ENCODE measurements around the gene ARMC9. TPM values are rescaled to one million over a fixed set of nuclear protein-coding genes. Genes with fewer than 3 reads are reported as not detected.

The ARMC9 gene
- total RNA-seq, 1 donor from 2014 or later = 3.3 TPM

DNA sequence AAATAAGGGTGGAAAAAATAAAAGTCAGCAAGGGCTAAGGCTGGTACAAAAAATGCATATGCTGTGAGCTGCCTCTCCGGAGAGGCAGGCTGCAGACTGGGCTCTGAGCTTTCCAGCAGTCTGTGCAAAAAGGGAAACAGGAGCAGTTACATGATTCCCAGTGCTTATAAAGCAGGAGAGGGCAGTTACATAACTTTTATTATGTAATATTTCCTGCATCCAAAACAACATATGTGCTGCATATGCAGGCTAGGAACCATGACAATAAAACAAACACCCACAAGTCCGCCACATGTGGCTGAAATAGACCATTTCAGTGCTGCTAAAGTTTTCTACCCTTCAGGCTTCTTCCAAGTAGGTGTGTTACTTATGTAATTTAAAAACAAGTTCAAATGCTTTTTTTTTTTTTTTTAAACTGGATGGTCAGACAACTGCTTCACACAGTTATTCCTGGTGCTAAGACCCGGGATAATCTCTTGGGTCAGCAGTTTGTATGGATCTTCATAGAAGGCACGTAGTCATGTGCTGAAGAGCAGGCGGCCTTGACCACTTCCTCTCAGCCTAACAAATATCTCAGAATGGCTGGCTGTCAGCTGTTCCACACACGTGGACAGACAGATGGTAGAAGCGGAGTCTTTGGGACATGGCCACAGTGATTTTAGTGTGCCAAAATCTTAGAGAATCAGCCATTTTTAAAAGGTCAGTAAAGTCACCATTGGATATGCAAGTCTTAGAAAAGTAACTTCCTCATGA, 43.5 kb downstream of the ARMC9 start:
- Histone ChIP-seq H3K36me3 (peaks cover 10 to 23% of the 10 kb centered on the region in 2 donors), H3K4me1 (no peaks in the 10 kb centered on the region), H3K4me3 (no peak overlapping the region), H3K9me3 (no peaks in the 10 kb centered on the region), H3K27me3 (no peaks in the 10 kb centered on the region), H3K27ac (no peak overlapping the region)
- no peak for DNase-seq (ENCODE audit: low spot score in 2 of 2)
- intact Hi-C loops (cut with DNase I) = no loop called here
- TF ChIP-seq, protein P1, sequence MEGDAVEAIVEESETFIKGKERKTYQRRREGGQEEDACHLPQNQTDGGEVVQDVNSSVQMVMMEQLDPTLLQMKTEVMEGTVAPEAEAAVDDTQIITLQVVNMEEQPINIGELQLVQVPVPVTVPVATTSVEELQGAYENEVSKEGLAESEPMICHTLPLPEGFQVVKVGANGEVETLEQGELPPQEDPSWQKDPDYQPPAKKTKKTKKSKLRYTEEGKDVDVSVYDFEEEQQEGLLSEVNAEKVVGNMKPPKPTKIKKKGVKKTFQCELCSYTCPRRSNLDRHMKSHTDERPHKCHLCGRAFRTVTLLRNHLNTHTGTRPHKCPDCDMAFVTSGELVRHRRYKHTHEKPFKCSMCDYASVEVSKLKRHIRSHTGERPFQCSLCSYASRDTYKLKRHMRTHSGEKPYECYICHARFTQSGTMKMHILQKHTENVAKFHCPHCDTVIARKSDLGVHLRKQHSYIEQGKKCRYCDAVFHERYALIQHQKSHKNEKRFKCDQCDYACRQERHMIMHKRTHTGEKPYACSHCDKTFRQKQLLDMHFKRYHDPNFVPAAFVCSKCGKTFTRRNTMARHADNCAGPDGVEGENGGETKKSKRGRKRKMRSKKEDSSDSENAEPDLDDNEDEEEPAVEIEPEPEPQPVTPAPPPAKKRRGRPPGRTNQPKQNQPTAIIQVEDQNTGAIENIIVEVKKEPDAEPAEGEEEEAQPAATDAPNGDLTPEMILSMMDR (IDR thresholded peaks at IDR 0.05) = no peak

DNA sequence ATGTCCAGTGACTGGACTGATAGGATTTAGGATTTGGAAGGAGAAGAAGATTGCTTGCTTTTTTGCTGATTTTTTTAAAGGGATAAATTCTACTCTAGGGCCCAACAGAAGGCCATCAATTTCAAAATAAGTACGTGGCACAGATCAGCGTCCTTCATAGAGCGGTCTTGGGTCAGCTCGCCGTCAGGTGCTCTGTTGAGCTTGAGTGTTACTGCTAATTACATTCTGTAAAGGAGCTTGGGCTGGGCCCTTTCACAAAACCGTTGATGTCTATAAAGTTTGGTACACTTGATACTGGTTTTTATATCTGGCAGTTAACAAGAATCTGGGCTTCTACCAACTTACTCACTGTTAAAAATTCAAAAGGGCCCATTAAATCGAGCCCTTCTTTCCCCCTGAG, 45.4 kb downstream of the ARMC9 start:
- no peak overlapping the region for H3K4me3 ChIP-seq

DNA sequence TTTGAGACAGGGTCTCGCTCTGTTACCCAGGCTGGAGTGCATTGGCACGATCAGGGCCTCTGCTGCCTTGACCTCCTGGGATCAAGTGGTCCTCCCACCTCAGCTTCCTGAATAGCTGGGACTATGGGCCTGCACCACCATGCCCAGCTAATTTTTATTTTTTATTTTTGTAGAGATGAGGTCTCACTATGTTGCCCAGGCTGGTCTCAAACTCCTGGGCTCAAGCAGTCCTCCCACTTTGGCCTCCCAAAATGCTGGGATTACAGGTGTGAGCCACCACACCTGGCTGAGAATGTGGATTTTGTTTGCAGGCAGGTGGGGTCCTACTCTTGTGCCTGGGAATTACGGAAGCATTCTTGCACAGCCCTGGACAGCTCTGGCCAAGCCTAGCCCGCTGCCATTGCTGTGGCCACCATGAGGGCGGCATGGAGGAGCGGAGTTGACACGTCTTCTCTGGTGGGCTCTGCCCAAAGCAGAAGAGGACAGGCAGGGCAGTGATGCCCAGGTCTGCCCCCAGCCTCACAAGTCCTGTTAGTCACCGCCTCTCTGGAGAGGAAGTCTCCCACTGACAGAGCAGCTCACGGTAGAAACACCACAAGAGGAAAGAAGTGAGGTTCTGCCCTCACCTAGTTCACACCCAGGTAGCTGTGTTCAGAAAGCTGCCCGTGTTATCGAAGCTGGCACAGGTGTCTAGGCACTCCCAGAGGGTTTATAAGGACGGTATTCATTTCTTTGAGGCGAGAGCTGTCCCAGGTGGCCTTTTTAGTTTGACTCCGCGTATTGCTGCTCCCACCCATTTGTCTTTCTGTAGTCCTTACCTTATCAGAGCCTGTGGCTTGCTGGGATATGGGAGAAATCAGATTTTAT, 46.2 kb downstream of the ARMC9 start:
- H3K36me3 ChIP-seq = peaks cover 9 to 16% of the 10 kb centered on the region in 2 donors
- no peak overlapping the region for H3K27ac ChIP-seq
- no peaks in the 10 kb centered on the region for H3K27me3 ChIP-seq
- no peak for DNase-seq (ENCODE audit: low spot score in 2 of 2)
- TF ChIP-seq, protein P1 (IDR thresholded peaks at IDR 0.05) = no peak
- no peaks in the 10 kb centered on the region for H3K4me1 ChIP-seq
- no peaks in the 10 kb centered on the region for H3K9me3 ChIP-seq
- no peak overlapping the region for H3K4me3 ChIP-seq
- intact Hi-C loops (cut with DNase I) = no loop called here

More for the DNA sequence above, 45.4 kb downstream of the ARMC9 start:
- DNase-seq (ENCODE audit: low spot score in 2 of 2) = no peak
- Histone ChIP-seq H3K27ac (no peak overlapping the region), H3K4me1 (no peaks in the 10 kb centered on the region), H3K27me3 (no peaks in the 10 kb centered on the region), H3K36me3 (peaks cover 9 to 23% of the 10 kb centered on the region in 2 donors), H3K9me3 (no peaks in the 10 kb centered on the region)
- TF ChIP-seq, protein P1 (IDR thresholded peaks at IDR 0.05) = no peak
- intact Hi-C loops (cut with DNase I) = no loop called here

DNA sequence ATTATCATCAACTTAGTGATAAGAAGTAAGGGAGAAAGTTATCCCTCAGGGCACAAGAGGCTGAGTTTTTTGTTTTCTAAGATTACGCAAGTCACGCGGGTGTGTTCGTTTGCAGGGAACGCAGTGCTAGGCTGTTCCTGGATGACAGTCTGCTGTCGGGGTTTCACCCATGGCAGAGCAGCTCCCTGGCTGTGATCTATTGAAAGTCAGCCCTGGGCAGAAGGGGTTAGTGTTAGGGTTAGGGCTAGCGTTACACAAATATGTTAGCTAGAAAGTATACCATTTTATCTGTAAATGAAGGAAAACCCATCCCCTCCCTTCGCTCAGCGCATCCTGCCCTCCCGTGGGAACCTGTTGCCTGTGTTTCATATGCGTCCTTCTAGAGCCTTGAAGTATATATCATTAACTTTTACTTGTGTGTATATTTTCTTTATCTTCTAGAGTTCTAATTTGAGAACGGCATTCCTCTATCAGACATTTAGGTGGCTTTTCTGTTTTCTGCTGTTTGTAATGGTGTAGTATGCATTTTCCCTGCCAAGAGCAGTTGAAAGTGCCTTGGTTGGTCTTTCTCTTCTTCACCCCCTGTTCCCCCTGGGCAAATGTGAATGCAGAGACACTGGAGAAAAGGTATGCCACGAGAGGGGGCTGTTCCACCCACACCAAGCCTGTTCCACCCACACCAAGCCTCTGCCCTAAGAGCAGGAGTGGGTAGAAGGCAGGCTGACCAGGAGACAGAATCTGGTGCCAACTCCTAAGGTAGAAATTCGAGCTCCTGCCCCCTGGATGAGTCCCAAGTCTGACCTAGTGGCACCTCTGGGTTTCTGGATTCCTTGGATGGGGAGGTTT, 47.0 kb downstream of the ARMC9 start:
- no peaks in the 10 kb centered on the region for H3K27me3 ChIP-seq
- TF ChIP-seq, protein P1 (IDR thresholded peaks at IDR 0.05) = no peak
- peaks cover 9 to 11% of the 10 kb centered on the region in 2 donors for H3K36me3 ChIP-seq
- no peak for DNase-seq (ENCODE audit: low spot score in 2 of 2)
- no peak overlapping the region for H3K4me3 ChIP-seq
- no peaks in the 10 kb centered on the region for H3K4me1 ChIP-seq
- intact Hi-C loops (cut with DNase I) = no loop called here
- no peak overlapping the region for H3K27ac ChIP-seq
- no peaks in the 10 kb centered on the region for H3K9me3 ChIP-seq

DNA sequence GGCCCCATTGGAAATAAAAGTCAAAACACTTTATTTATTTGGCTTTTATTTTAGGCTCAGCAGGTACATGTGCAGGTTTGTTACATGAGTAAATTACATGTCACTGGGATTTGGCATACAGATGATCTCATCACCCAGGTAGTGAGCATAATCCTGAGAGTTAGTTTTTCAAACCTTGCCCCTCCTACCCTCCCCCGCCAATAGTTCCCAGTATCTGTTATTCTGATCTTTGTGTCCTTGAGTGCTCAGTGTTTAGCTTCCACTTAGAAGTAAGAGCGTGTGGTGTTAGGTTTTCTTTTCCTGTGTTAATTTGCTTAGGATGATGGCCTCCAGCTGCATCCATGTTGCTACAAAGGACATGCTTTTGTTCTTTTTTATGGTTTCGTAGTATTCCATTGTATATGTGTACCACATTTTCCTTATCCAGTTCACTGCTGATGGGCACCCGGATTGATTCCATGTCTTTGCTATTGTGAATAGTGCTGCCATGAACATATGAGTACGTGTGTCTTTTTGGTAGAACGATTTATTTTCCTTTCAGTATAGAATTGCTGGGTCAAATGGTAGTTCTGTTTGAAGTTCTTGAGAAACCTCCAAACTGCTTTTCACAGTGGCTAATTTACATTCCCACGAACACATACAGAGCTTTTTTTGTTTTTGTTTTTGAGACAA, 47.9 kb downstream of the ARMC9 start:
- TF ChIP-seq, protein P1 (IDR thresholded peaks at IDR 0.05) = no peak
- Histone ChIP-seq H3K4me1 (no peaks in the 10 kb centered on the region), H3K27me3 (no peaks in the 10 kb centered on the region), H3K9me3 (no peaks in the 10 kb centered on the region), H3K4me3 (no peak overlapping the region), H3K27ac (no peak overlapping the region), H3K36me3 (peaks cover 3 to 9% of the 10 kb centered on the region in 2 donors)
- intact Hi-C loops (cut with DNase I) = no loop called here
- no peak for DNase-seq (ENCODE audit: low spot score in 2 of 2)
